ENCODE data around the gene PDZD2. TPM values are rescaled to one million over a fixed set of nuclear protein-coding genes. Genes with fewer than 3 reads are reported as not detected.

The PDZD2 gene
- total RNA-seq, 1 experiment from 2014 or later: not detected

DNA sequence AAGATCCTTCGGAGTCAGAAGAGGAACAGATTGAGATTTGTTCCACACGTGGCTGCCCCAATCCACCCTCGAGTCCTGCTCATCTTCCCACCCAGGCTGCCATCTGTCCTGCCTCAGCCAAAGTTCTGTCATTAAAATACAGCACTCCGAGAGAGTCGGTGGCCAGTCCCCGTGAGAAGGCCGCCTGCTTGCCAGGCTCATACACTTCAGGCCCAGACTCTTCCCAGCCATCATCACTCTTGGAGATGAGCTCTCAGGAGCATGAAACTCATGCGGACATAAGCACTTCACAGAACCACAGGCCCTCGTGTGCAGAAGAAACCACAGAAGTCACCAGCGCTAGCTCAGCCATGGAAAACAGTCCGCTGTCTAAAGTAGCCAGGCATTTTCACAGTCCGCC is 449.3 kb downstream of the PDZD2 start:
- intact Hi-C loops (cut with micrococcal nuclease; ENCODE audit: unreplicated experiment): no loop called here

DNA sequence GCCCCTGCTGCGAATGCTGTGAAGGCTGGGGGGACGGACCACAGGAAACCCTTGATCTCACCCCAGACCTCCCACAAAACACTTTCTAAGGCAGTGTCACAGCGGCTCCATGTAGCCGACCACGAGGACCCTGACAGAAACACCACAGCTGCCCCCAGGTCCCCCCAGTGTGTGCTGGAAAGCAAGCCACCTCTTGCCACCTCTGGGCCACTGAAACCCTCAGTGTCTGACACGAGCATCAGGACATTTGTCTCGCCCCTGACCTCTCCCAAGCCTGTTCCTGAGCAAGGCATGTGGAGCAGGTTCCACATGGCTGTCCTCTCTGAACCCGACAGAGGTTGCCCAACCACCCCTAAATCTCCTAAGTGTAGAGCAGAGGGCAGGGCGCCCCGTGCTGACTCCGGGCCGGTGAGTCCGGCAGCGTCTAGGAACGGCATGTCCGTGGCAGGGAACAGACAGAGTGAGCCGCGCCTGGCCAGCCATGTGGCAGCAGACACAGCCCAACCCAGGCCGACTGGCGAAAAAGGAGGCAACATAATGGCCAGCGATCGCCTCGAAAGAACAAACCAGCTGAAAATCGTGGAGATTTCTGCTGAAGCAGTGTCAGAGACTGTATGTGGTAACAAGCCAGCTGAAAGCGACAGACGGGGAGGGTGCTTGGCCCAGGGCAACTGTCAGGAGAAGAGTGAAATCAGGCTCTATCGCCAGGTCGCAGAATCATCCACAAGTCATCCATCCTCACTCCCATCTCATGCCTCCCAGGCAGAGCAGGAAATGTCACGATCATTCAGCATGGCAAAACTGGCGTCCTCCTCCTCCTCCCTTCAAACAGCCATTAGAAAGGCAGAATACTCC is 450.4 kb downstream of the PDZD2 start:
- ChIA-PET CTCF (interaction anchor here (1.6 kb wide), 1 partner anchor 12 kb away, joined by 5 read pairs; no protein-coding TSS in a partner anchor), POLR2A (ENCODE audit: unreplicated experiment) (no interaction called here)
- Histone ChIP-seq H3K4me2 (no peak overlapping the region), H3K79me2 (ENCODE audit: low read depth) (no peaks in the 10 kb centered on the region), H3K9me3 (ENCODE audit: insufficient read depth, low read depth) (no peaks in the 10 kb centered on the region), H3F3A (ENCODE audit: insufficient read depth, low read depth) (peaks cover 6% of the 10 kb centered on the region; the same call in 1 of the 2 replicates), H3K4me1 (replicated peaks; ENCODE audit: insufficient read depth) (no peaks in the 10 kb centered on the region), H3K9me2 (ENCODE audit: insufficient read depth) (no peaks in the 10 kb centered on the region), H4K20me1 (ENCODE audit: insufficient read depth) (0 out of 2 replicates have a peak, but pooled peaks cover 3% of the 10 kb centered on the region), H2AFZ (no peak overlapping the region), H3K36me3 (ENCODE audit: low read depth) (no peaks in the 10 kb centered on the region), H3K27me3 (ENCODE audit: insufficient read depth, low read depth) (0 out of 2 replicates have a peak, but pooled peaks cover 1% of the 10 kb centered on the region), H3K4me3 (no peak overlapping the region), H3K27ac (no peak overlapping the region)
- intact Hi-C loops (cut with micrococcal nuclease; ENCODE audit: unreplicated experiment): no loop called here
- BruUV-seq (replicated peaks): no TSS peak
- TF ChIP-seq, protein P1, sequence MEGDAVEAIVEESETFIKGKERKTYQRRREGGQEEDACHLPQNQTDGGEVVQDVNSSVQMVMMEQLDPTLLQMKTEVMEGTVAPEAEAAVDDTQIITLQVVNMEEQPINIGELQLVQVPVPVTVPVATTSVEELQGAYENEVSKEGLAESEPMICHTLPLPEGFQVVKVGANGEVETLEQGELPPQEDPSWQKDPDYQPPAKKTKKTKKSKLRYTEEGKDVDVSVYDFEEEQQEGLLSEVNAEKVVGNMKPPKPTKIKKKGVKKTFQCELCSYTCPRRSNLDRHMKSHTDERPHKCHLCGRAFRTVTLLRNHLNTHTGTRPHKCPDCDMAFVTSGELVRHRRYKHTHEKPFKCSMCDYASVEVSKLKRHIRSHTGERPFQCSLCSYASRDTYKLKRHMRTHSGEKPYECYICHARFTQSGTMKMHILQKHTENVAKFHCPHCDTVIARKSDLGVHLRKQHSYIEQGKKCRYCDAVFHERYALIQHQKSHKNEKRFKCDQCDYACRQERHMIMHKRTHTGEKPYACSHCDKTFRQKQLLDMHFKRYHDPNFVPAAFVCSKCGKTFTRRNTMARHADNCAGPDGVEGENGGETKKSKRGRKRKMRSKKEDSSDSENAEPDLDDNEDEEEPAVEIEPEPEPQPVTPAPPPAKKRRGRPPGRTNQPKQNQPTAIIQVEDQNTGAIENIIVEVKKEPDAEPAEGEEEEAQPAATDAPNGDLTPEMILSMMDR (conservative IDR thresholded peaks at IDR 0.05): no peak
- no peak for TF ChIP-seq EZH2 (IDR thresholded peaks at IDR 0.05; ENCODE audit: low read depth)
- no peak for DNase-seq

More for the DNA sequence above, 449.3 kb downstream of the PDZD2 start:
- Histone ChIP-seq H3K9me3 (ENCODE audit: insufficient read depth, low read depth) (no peaks in the 10 kb centered on the region), H3K4me3 (no peak overlapping the region), H3K27me3 (ENCODE audit: insufficient read depth, low read depth) (peaks cover 12% of the 10 kb centered on the region; the same call in 1 of the 2 replicates), H3K27ac (no peak overlapping the region), H3K36me3 (ENCODE audit: low read depth) (no peaks in the 10 kb centered on the region), H4K20me1 (ENCODE audit: insufficient read depth) (no peaks in the 10 kb centered on the region), H3K79me2 (ENCODE audit: low read depth) (no peaks in the 10 kb centered on the region), H3F3A (ENCODE audit: insufficient read depth, low read depth) (no peaks in the 10 kb centered on the region), H2AFZ (no peak overlapping the region), H3K4me1 (replicated peaks; ENCODE audit: insufficient read depth) (no peaks in the 10 kb centered on the region), H3K4me2 (no peak overlapping the region), H3K9me2 (ENCODE audit: insufficient read depth) (no peaks in the 10 kb centered on the region)
- DNase-seq: no peak
- BruUV-seq (replicated peaks): no TSS peak
- CTCF ChIA-PET: no interaction called here
- POLR2A ChIA-PET (ENCODE audit: unreplicated experiment): no interaction called here
- TF ChIP-seq EZH2 (IDR thresholded peaks at IDR 0.05; ENCODE audit: low read depth): no peak
- TF ChIP-seq, protein P1 (conservative IDR thresholded peaks at IDR 0.05): no peak

DNA sequence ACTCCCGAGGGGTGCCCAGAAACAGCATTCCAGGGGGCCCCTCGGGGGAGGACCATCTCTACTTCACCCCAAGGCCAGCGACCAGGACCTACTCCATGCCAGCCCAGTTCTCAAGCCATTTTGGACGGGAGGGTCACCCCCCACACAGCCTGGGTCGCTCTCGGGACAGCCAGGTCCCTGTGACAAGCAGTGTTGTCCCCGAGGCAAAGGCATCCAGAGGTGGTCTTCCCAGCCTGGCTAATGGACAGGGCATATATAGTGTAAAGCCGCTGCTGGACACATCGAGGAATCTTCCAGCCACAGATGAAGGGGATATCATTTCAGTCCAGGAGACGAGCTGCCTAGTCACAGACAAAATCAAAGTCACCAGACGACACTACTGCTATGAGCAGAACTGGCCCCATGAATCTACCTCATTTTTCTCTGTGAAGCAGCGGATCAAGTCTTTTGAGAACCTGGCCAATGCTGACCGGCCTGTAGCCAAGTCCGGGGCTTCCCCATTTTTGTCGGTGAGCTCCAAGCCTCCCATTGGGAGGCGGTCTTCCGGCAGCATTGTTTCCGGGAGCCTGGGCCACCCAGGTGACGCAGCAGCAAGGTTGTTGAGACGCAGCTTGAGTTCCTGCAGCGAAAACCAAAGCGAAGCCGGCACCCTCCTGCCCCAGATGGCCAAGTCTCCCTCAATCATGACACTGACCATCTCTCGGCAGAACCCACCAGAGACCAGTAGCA is 451.3 kb downstream of the PDZD2 start:
- no peak overlapping the region for H3K4me3 ChIP-seq
- intact Hi-C loops (cut with micrococcal nuclease; ENCODE audit: unreplicated experiment): loop anchor here (5.0 kb wide), 1 partner anchor 237 kb away; no protein-coding TSS in a partner anchor
- 0 out of 2 replicates have a peak, but pooled peaks cover 3% of the 10 kb centered on the region for H4K20me1 ChIP-seq (ENCODE audit: insufficient read depth)
- H3K27me3 ChIP-seq (ENCODE audit: insufficient read depth, low read depth): no peaks in the 10 kb centered on the region
- no peak for DNase-seq
- no peak overlapping the region for H3K27ac ChIP-seq
- H3K4me1 ChIP-seq (replicated peaks; ENCODE audit: insufficient read depth): no peaks in the 10 kb centered on the region
- BruUV-seq (replicated peaks): no TSS peak
- no peaks in the 10 kb centered on the region for H3K79me2 ChIP-seq (ENCODE audit: low read depth)
- no peaks in the 10 kb centered on the region for H3K9me2 ChIP-seq (ENCODE audit: insufficient read depth)
- POLR2A ChIA-PET (ENCODE audit: unreplicated experiment): interaction anchor here (0.7 kb wide), 1 partner anchor 499 kb away, joined by 10 read pairs; no protein-coding TSS in a partner anchor
- H3F3A ChIP-seq (ENCODE audit: insufficient read depth, low read depth): peaks cover 6% of the 10 kb centered on the region; the same call in 1 of the 2 replicates
- TF ChIP-seq EZH2 (IDR thresholded peaks at IDR 0.05; ENCODE audit: low read depth): no peak
- TF ChIP-seq, protein P1 (conservative IDR thresholded peaks at IDR 0.05): no peak
- no peaks in the 10 kb centered on the region for H3K36me3 ChIP-seq (ENCODE audit: low read depth)
- no peaks in the 10 kb centered on the region for H3K9me3 ChIP-seq (ENCODE audit: insufficient read depth, low read depth)
- no peak overlapping the region for H3K4me2 ChIP-seq
- H2AFZ ChIP-seq: no peak overlapping the region
- CTCF ChIA-PET: interaction anchor here (0.6 to 1.6 kb wide), 2 partner anchors 13 to 954 kb away, joined by 3 to 5 read pairs; no protein-coding TSS in a partner anchor

Data from PC-9 (cell line).